ENCODE results near the gene CENPB. TPM values are rescaled to one million over a fixed set of nuclear protein-coding genes. Genes with fewer than 3 reads are reported as not detected.

CENPB gene
- total and polyA plus RNA-seq, 11 donors = 56.2 to 122 (median 75.3) TPM

- Histone ChIP-seq H3K27ac (peak overlapping the region in 2 of 12 donors; percentile 14 to 34), H3K4me3 (no peak overlapping the region), H3K27me3 (peaks cover 0 to 12% (median 0%) of the 10 kb centered on the region in 9 donors), H3K36me3 (peaks cover 0 to 39% (median 17%) of the 10 kb centered on the region in 9 donors), H3K9me3 (no peaks in the 10 kb centered on the region), H3K4me1 (peaks cover 0 to 60% (median 11%) of the 10 kb centered on the region in 12 donors)
- WGBS, 4 donors = 69 to 91% (median 81%) methylated on average over 8 to 16 of the region's 16 CpGs
- ATAC-seq (no peak), DNase-seq (no peak)
- intact Hi-C loops (cut with DNase I) = loop anchor here in 6 of 10 donors (2.0 to 5.0 kb wide), 2 partner anchors 21 to 37 kb away; no protein-coding TSS in a partner anchor
- TF ChIP-seq CTCF (IDR thresholded peaks at IDR 0.05) (no peak), POLR2A (IDR thresholded peaks at IDR 0.05) (no peak)
Observed at GRCh38 chr20:3754276-3754630, 32.3 kb downstream of the CENPB start.

- DNase-seq (no peak), ATAC-seq (peak; percentile 1 to 6 (median 2))
- intact Hi-C loops (cut with DNase I) = loop anchor here in 6 of 10 donors (2.0 to 5.0 kb wide), 2 partner anchors 21 to 36 kb away; no protein-coding TSS in a partner anchor
- Histone ChIP-seq H3K4me3 (no peak overlapping the region), H3K36me3 (peaks cover 0 to 37% (median 17%) of the 10 kb centered on the region in 9 donors), H3K27me3 (peaks cover 0 to 12% (median 0%) of the 10 kb centered on the region in 9 donors), H3K27ac (peak overlapping the region in 6 of 12 donors; percentile 1 to 44 (median 29)), H3K4me1 (peaks cover 0 to 60% (median 11%) of the 10 kb centered on the region in 12 donors), H3K9me3 (no peaks in the 10 kb centered on the region)
- no peak for TF ChIP-seq CTCF (IDR thresholded peaks at IDR 0.05)
- no peak for TF ChIP-seq POLR2A (IDR thresholded peaks at IDR 0.05)
- 61 to 80% (median 75%) methylated on average over 19 to 26 of the region's 26 CpGs for WGBS, 4 donors
Observed at GRCh38 chr20:3753501-3754275, 32.9 kb downstream of the CENPB start.

- TF ChIP-seq CTCF (IDR thresholded peaks at IDR 0.05) = peak; percentile 63 to 81 (median 72)
- no peak for TF ChIP-seq POLR2A (IDR thresholded peaks at IDR 0.05)
- ATAC-seq (peak; percentile 55 to 78 (median 61)), DNase-seq (peak in 2 of 5 donors; percentile 61 to 64)
- peaks cover 0 to 42% (median 21%) of the 10 kb centered on the region in 9 donors for H3K36me3 ChIP-seq
- H3K9me3 ChIP-seq = no peaks in the 10 kb centered on the region
- H3K27ac ChIP-seq = peak overlapping the region in 6 of 12 donors; percentile 1 to 44 (median 29)
- intact Hi-C loops (cut with DNase I) = loop anchor here in 5 of 10 donors (5.0 kb wide), 1 partner anchor 36 kb away; no protein-coding TSS in a partner anchor
- WGBS, 4 donors = 43 to 61% (median 46%) methylated on average over 4 of the region's 4 CpGs
- peaks cover 0 to 12% (median 0%) of the 10 kb centered on the region in 9 donors for H3K27me3 ChIP-seq
- H3K4me3 ChIP-seq = no peak overlapping the region
- peaks cover 0 to 57% (median 10%) of the 10 kb centered on the region in 12 donors for H3K4me1 ChIP-seq
Observed at GRCh38 chr20:3753098-3753497, 33.4 kb downstream of the CENPB start.

- peaks cover 0 to 12% (median 0%) of the 10 kb centered on the region in 9 donors for H3K27me3 ChIP-seq
- H3K4me1 ChIP-seq = peaks cover 0 to 51% (median 8%) of the 10 kb centered on the region in 12 donors
- peak overlapping the region in 5 of 12 donors; percentile 6 to 44 (median 26) for H3K27ac ChIP-seq
- H3K36me3 ChIP-seq = peaks cover 0 to 49% (median 27%) of the 10 kb centered on the region in 9 donors
- WGBS, 4 donors = 32 to 48% (median 36%) methylated on average over 13 of the region's 13 CpGs
- H3K4me3 ChIP-seq = peak overlapping the region in 10 of 12 donors; percentile 28 to 53 (median 47)
- H3K9me3 ChIP-seq = no peaks in the 10 kb centered on the region
- ATAC-seq = peak in 2 of 4 donors; percentile 1 to 8
- no peak for DNase-seq
- TF ChIP-seq POLR2A (IDR thresholded peaks at IDR 0.05) = no peak
- no peak for TF ChIP-seq CTCF (IDR thresholded peaks at IDR 0.05)
- intact Hi-C loops (cut with DNase I) = loop anchor here in 5 of 10 donors (5.0 kb wide), 1 partner anchor 35 kb away; no protein-coding TSS in a partner anchor
Observed at GRCh38 chr20:3752386-3752759, 34.2 kb downstream of the CENPB start.
